Activated T-cell treated with anti-CD3 and anti-CD28 coated beads, Interleukin-2, amount 50 U/mL, for 1 hour (primary cell): ENCODE results near the gene SYNDIG1.

Experiments
- DNase-seq: peaks from one replicate; pipeline ENCODE4 v3.0.0-alpha.2; 2020

Gene SYNDIG1

GRCh38 chr20:24449026-24449720 is 20.3 kb upstream of the SYNDIG1 start:
- no peak for DNase-seq

DNA sequence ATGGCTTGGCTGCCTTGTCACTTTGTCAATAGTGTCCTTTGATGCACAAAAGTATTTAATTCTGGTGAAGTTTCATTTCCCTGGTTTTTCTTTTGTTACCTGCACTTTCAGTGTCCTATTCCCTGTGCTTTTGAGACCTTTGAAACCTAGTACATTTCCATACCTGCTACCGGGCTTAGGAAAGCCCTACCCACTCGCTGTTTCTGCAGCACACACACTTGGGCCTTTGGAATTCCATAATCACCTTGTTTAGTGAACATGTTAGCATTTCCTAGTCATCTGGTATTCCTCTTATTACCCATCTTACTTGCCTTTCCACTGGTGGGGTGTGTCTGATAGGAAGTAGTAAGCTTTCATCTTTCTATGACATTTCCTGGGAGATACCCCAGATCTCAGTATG is 19.3 kb upstream of the SYNDIG1 start:
- no peak for DNase-seq

DNA sequence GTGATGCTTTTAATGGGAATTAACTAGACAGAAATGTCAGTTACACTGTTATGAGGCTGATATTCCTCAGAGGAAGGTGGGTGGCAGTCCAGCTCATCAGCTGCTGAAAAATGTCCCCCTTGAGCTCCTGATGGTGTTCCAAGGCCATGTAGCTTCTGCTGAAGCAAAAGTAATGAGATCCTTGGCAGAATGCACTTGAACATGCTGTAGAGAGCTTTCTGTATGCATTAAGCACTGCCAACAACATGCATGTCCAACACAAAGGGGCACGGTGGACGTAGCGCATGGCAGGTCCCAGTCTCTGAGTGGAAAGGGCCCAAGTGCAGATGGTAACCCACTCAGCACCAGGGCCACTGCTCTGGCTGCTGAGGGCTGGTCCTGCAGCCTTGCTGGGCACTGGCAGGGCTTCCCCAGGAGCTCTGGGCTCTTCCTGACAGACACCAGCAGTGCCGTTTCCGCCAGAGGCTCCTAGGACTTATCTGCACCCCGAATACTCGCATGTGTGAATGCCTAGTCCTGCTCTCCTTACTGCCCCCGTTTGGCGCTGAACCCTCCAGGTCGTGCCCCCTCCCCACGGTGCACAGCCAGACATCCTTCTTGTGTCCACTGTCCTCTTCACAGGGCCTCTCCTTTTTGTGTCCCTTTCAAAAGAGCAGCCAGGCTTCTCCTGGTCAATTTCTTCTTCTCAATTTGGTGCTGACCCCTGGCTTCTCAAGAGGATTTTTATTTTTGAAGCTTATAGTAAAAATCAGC is 18.6 kb upstream of the SYNDIG1 start:
- no peak for DNase-seq

GRCh38 chr20:24451428-24451827 is 18.0 kb upstream of the SYNDIG1 start:
- DNase-seq = no peak

GRCh38 chr20:24452016-24452415 is 17.4 kb upstream of the SYNDIG1 start:
- DNase-seq = no peak

- no peak for DNase-seq
Measured at GRCh38 chr20:24452498-24453127, 16.8 kb upstream of the SYNDIG1 start.

- DNase-seq = no peak
Measured at GRCh38 chr20:24453869-24454268, 15.6 kb upstream of the SYNDIG1 start.

GRCh38 chr20:24455081-24455480 is 14.3 kb upstream of the SYNDIG1 start:
- DNase-seq = no peak

DNA sequence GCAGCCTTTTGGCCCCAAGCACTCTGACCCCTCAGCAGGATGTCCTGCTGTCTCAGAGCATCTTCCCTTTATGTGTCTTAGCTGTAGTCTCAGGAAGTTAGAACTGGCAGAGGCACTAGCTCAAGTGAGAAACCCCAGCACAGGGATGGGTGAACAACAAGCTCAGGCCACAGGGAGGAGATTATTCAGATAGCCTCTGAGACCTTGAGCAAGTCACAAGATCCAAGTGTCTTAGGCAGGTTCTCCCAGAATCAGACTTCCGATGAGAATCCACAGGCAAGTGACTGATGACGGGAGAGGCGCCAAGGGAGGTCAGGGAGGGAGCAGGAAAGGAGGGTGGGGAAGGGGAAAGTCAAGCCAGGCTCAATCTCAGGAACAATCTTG is 13.0 kb upstream of the SYNDIG1 start:
- DNase-seq = no peak

DNA sequence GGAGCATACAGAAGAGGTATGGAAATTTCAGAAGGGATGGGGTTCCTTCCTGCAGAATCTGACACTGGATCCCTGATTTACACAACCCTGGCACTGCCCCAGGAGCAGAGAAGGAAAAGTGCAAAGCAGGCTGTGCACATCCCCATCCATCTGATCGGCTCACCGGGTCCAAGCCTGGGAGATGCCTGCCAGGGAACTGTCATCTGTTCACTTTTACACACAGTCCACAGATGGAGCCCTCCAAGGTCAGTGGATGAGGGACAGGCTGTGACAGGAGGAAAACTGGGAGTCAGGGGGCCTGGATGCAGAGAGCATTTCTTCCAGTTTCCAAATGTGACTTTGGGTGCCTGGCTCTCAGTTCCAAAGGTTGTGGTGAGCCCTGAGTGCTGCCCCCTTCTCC is 11.0 kb upstream of the SYNDIG1 start:
- DNase-seq = no peak

DNA sequence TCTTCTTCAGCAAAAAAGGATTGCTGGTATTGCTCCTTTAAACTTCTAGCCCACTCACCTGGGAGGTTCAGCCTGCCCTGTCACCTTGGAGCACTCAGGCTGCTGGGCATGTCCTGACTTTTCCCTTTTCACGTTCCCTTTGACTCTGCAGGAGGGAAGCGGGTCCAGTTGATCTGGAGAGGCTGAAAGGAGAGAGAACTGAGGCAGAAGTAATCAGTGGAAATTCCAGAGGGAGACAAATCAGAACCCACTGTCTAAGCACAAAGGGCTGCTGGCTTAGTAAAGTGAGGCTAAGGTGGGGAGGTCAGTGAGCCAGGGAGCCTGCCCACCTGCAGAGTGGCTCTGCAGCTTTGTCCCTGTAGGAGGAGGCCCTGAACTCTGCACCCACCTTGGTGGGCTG is 9.7 kb upstream of the SYNDIG1 start:
- DNase-seq = no peak

GRCh38 chr20:24460712-24461111 is 8.7 kb upstream of the SYNDIG1 start:
- no peak for DNase-seq

- DNase-seq = no peak
Measured at GRCh38 chr20:24461848-24462247, 7.6 kb upstream of the SYNDIG1 start.

GRCh38 chr20:24462460-24463010 is 6.9 kb upstream of the SYNDIG1 start:
- no peak for DNase-seq

DNA sequence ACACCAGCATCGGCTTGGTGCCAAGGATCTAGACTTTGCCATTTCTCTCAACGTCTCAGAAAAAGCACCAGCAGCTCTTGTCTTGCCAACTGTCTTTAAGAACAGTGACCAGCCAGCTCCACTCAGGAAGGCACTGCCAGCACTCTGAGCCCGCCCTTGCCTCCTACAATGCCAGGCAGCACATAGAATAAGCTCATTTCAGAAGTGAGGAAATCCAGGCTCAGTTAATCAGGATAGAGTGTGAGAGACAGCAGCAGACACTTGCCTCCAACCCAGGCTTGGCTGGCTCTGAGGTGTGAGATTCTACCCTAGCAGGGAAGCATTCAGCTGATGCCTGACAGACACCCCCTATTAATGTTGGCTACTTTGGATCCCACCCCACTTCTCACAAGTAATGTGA is 4.3 kb upstream of the SYNDIG1 start:
- DNase-seq = no peak

DNA sequence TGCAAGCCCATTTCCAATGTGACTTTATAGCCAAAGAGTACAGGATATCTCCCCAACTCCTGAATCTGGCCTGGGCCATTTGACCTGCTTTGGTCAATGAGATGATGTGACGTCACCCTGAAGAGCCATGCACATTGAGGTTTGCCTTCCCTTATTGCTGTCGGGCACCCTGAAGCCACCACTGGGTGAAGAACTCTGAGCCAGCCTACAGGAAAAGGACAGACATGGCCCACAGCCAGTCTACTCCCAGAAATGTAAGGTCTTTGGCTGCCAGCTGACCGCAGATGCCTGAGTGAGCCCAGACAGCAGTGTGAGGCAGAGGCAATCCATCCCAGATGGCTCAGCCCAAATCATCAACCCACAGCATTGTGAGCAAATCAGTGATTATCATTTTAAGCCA is 3.7 kb upstream of the SYNDIG1 start:
- DNase-seq = no peak

- no peak for DNase-seq
Measured at GRCh38 chr20:24468401-24469115, 871 bp upstream of the SYNDIG1 start.

GRCh38 chr20:24469894-24470745 is 691 bp downstream of the SYNDIG1 start:
- DNase-seq = no peak

- DNase-seq = no peak
Measured at GRCh38 chr20:24470746-24471582, 1.5 kb downstream of the SYNDIG1 start.

DNA sequence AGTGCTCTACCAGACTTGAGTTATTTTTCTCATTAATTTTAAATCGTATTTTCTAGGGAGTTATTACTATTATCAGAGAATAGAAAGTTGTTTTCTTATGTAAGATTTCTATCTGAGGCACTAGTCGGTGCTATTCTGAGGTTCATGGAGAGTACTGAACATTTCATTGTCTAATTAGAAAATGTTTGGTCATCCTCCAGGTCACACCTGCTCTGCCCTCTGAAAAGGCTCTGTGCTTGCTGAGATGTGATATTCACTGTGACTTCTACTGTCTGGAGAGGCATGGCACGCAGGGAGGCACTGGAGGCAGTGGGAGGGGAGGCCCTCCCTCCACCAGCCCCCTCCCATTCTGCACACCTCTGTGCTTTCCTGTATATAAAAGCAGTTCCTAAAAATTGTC is 3.0 kb downstream of the SYNDIG1 start:
- no peak for DNase-seq
